ENCODE measurements around the gene PPP2CA. TPM values are rescaled to one million over a fixed set of nuclear protein-coding genes. Genes with fewer than 3 reads are reported as not detected.
"Not testable (repeated sequence)": the region's sequence is repeated elsewhere in the genome, so short reads cannot be mapped to it uniquely, and the experiment has no call there.

Gene PPP2CA
- 435 and 554 TPM in 2 replicates for total RNA-seq (2014; rRNA removed; shearing (Covaris generic); ENCODE audit: low replicate concordance)

GRCh38 chr5:134225780-134226440 lies at the start of gene PPP2CA:
Gene PPP2CA, minus strand, starts transcription at chr5:134226073. Its CDS starts 212 bp downstream, at chr5:134225861.
- peaks cover 44% of the 10 kb centered on the region for H3K36me3 ChIP-seq

GRCh38 chr5:134273642-134274395 lies 47.9 kb upstream of the PPP2CA start:
- no peak for DNase-seq
- Histone ChIP-seq H3K27me3 (no peaks in the 10 kb centered on the region), H3K4me3 (no peak overlapping the region), H3K36me3 (no peaks in the 10 kb centered on the region), H3K9me3 (peaks cover 17% of the 10 kb centered on the region)

More at GRCh38 chr5:134225780-134226440, at the start of gene PPP2CA:
- H3K9me3 ChIP-seq: no peaks in the 10 kb centered on the region
- peak; percentile 100 for DNase-seq
- no peaks in the 10 kb centered on the region for H3K27me3 ChIP-seq
- peak within 1 kb of the TSS; percentile 96 for H3K4me3 ChIP-seq

DNA sequence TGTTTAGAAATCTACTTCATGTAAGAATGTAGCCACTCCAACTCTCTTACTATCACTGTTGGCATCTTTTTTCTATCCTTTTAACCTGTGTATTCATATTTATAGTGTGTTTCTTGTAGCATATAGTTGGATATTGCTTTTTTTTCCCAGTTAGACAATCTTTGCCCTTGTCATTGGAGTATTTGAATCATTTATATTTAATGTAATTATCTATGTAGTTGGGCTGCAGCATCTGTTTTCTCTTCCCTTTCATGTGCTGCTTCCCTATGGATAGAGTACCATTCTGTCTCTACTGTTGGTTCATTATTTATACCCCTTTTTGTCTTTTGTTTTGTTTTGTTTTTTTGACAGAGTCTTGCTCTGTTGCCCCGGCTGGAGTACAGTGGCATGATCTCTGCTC lies 45.2 kb upstream of the PPP2CA start:
- DNase-seq: no peak
- H3K4me3 ChIP-seq: no peak overlapping the region
- H3K27me3 ChIP-seq: no peaks in the 10 kb centered on the region
- no peaks in the 10 kb centered on the region for H3K36me3 ChIP-seq
- peaks cover 12% of the 10 kb centered on the region for H3K9me3 ChIP-seq

- H3K36me3 ChIP-seq: no peaks in the 10 kb centered on the region
- peaks cover 25% of the 10 kb centered on the region for H3K9me3 ChIP-seq
- no peak overlapping the region for H3K4me3 ChIP-seq
- no peaks in the 10 kb centered on the region for H3K27me3 ChIP-seq
- no peak for DNase-seq
Measured at GRCh38 chr5:134268919-134269318, 43.0 kb upstream of the PPP2CA start.

GRCh38 chr5:134268019-134268601 lies 42.2 kb upstream of the PPP2CA start:
- H3K27me3 ChIP-seq: no peaks in the 10 kb centered on the region
- H3K4me3 ChIP-seq: no peak overlapping the region
- peaks cover 27% of the 10 kb centered on the region for H3K9me3 ChIP-seq
- H3K36me3 ChIP-seq: no peaks in the 10 kb centered on the region
- DNase-seq: no peak

- no peaks in the 10 kb centered on the region for H3K27me3 ChIP-seq
- H3K36me3 ChIP-seq: no peaks in the 10 kb centered on the region
- peak; percentile 23 for DNase-seq
- peaks cover 27% of the 10 kb centered on the region for H3K9me3 ChIP-seq
- no peak overlapping the region for H3K4me3 ChIP-seq
Measured at GRCh38 chr5:134267366-134268018, 41.6 kb upstream of the PPP2CA start.

- no peaks in the 10 kb centered on the region for H3K36me3 ChIP-seq
- DNase-seq: no peak
- peaks cover 15% of the 10 kb centered on the region for H3K9me3 ChIP-seq
- no peak overlapping the region for H3K4me3 ChIP-seq
- no peaks in the 10 kb centered on the region for H3K27me3 ChIP-seq
Measured at GRCh38 chr5:134263801-134264200, 37.9 kb upstream of the PPP2CA start.

DNA sequence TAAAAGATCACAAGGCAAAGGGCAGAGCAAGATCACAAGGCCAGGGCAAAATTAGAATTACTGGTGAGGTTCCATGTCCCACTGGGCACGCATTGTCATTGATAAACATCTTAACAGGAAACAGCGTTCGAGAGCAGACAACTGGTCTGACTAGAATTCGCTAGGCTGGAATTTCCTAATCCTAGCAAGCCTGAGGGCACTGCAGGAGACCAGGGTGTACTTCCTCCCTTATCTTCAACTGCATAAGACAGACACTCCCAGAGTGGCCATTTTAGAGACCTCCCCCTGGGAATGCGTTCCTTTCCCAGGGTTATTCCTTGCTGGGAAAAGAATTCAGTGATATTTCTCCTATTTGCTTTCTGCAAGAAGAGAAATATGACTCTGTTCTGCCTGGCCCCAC lies 36.8 kb upstream of the PPP2CA start:
- peaks cover 15% of the 10 kb centered on the region for H3K9me3 ChIP-seq
- not testable (repeated sequence) for H3K36me3 ChIP-seq, H3K27me3 ChIP-seq, DNase-seq, H3K4me3 ChIP-seq

DNA sequence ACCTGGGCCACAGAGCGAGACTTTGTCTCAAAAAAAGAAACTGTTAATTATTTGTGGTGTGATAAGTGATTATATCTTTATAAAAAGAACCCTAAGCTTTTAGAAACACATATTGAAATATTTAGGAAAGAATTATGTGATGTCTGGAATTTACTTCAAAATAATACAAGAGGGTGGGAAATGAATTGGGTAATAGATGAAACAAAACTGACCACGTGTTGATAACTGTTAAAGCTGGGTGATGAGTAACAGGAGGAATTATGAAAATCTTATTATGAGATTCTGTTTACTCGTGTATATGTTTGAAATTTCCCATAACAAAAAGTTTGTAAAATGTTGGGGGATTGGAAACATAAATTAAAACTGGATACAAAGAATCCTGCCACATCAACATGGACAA lies 33.0 kb upstream of the PPP2CA start:
- Histone ChIP-seq H3K36me3 (no peaks in the 10 kb centered on the region), H3K9me3 (peaks cover 2% of the 10 kb centered on the region; the same call in 1 of the 2 replicates), H3K27me3 (no peaks in the 10 kb centered on the region), H3K4me3 (no peak overlapping the region)
- no peak for DNase-seq

GRCh38 chr5:134257176-134257575 lies 31.3 kb upstream of the PPP2CA start:
- no peaks in the 10 kb centered on the region for H3K27me3 ChIP-seq

DNA sequence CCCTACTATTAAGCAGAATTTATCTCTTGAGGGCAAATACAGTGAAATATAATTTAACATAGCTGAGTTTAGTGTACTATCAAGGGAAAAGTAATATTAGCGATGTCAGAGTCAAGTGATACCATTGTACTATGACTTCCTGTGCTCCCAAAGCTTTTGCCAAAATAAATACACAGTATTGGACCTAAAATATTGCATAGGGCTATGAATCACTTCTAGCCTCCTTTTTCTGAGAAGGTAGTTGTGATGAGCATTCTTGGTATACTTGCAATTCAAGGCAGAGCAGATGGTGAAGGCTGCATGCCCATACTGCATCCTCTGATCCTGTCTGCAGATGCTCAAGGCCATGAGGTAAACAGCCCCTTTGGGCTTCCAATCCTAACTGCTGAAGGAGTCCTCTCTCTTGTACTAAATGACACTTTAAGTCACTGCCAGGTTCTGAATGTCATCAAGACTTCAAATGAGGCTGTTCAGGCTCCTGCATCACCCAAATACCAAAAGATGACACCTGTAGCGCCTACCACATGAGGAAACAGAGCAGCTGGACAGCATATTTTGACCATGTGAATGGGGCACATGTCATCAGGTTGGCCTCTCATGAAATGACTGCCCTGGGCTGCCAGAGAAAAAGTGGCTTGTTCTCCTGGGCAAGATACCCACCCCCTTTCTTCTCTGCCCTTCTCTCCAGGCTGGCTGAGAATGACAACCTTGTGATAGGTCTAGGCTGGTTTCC lies 29.7 kb upstream of the PPP2CA start:
- Histone ChIP-seq H3K9me3 (no peaks in the 10 kb centered on the region), H3K36me3 (no peaks in the 10 kb centered on the region), H3K4me3 (no peak overlapping the region), H3K27me3 (no peaks in the 10 kb centered on the region)
- peak; percentile 45 for DNase-seq

More at GRCh38 chr5:134257176-134257575, 31.3 kb upstream of the PPP2CA start:
- no peak overlapping the region for H3K4me3 ChIP-seq
- H3K36me3 ChIP-seq: no peaks in the 10 kb centered on the region
- no peaks in the 10 kb centered on the region for H3K9me3 ChIP-seq
- no peak for DNase-seq

DNA sequence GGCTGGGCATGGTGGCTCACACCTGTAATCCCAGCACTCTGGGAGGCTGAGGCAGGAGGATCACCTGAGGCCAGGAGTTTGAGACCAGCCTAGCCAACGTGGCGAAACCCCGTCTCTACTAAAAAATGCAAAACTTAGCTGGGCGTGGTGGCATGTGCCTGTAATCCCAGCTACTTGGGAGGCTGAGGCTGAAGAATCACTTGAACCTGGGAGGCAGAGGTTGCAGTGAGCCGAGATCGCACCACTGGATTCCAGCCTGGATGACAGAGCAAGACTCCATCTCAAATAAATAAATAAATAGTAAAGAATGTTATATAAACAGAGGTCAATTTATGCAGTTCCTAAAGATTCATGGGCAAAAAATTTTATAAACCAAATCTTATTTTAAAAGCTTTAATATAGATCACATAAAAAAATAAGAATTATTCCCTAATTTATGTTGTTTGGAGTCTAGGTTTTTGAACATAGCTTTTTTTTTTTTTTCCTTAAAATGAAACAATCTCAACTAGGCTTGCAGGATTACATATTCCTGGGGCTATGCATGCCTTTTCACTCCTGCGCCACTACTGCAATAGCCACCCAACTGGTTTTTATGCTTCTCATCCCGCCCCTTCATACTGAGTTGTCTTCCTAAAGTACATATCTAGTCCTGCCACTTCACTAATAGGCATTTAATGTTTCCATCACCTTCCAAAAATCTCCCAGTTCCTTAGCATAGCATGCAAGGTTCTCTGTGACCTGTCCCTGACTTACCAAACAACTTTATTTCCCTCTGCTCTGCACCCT lies 27.7 kb upstream of the PPP2CA start:
- H3K27me3 ChIP-seq, H3K4me3 ChIP-seq, H3K9me3 ChIP-seq, H3K36me3 ChIP-seq: not testable (repeated sequence)
- peak; percentile 43 for DNase-seq

- Histone ChIP-seq H3K9me3 (no peaks in the 10 kb centered on the region), H3K4me3 (no peak overlapping the region), H3K36me3 (no peaks in the 10 kb centered on the region), H3K27me3 (no peaks in the 10 kb centered on the region)
- DNase-seq: peak; percentile 74
Measured at GRCh38 chr5:134252671-134253070, 26.8 kb upstream of the PPP2CA start.

GRCh38 chr5:134250949-134251348 lies 25.1 kb upstream of the PPP2CA start:
- Histone ChIP-seq H3K4me3 (no peak overlapping the region), H3K36me3 (no peaks in the 10 kb centered on the region), H3K9me3 (no peaks in the 10 kb centered on the region), H3K27me3 (no peaks in the 10 kb centered on the region)
- no peak for DNase-seq

DNA sequence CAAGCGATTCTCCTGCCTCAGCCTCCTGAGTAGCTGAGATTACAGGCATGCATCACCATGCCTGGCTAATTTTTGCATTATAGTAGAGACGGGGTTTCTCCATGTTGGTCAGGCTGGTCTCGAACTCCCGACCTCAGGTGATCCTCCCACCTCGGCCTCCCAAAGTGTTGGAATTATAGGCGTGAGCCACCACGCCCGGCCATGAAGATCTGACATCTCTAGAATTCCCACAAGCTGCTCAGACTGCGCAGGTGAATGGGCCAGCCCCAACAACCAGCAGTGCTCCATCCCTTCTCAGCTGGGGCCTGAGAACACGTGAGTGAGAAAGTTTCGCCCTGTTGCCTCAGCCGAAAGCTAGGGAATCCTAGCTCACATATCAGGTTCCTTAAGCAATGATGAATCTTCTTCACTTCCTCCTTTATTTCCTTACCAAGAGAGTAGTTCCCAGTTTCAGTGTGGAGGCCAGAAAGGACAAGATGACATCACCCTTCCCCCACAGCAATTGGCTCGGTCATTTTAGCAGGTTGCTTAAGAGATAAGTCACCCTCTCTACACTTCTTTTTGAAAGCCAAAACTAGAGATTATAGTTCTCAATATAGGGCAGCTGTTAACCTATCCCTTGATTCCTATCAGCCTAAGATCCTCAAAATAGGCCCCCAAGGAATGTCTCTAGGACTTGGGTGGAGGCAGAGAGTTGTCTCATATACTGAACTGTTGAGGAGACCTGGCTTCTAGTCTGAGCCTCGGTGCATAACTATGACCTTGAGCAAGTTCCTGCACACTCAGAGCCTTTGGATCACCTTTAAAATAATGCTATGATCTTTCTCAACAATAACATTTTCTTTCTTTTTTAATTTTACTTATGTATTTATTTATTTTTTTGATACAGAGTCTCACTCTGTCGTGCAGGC lies 23.9 kb upstream of the PPP2CA start:
- DNase-seq: no peak
- H3K27me3 ChIP-seq: no peaks in the 10 kb centered on the region

More for the DNA sequence above, 23.9 kb upstream of the PPP2CA start:
- no peaks in the 10 kb centered on the region for H3K36me3 ChIP-seq
- H3K4me3 ChIP-seq: no peak overlapping the region
- no peaks in the 10 kb centered on the region for H3K9me3 ChIP-seq
